PC-3 (cell line): Measurements from ENCODE around the gene KLK15. TPM values are rescaled to one million over a fixed set of nuclear protein-coding genes. Genes with fewer than 3 reads are reported as not detected.

ENCODE experiments used
- ATAC-seq: fragments of 200-7000 bp; cut with Tn5 transposase; 2 replicates; pipeline ENCODE4 v1.9.1; 2020; ENCODE audit warnings: mild to moderate bottlenecking, moderate library complexity
- BruUV-seq: library from RNA; stranded (reverse); fragments of 400-500 nt; replicated peaks from 2 replicates; lab custom pipeline; 2021; lab: Mats Ljungman, UMichigan
- CTCF ChIA-PET: fragments of 300-600 bp; sonication (Branson Sonifier 250); formaldehyde crosslinking; loops from one replicate; lab custom pipeline; 2022; ENCODE audit warnings: antibody characterized with exemption; lab: Charles Lee
- POLR2A ChIA-PET: fragments of 300-600 bp; sonication (Branson Sonifier 250); formaldehyde crosslinking; loops from one replicate; lab custom pipeline; 2022; ENCODE audit warnings: antibody characterized with exemption; ENCODE audit not compliant: unreplicated experiment; lab: Charles Lee
- DNase-seq: peaks from one replicate; pipeline ENCODE4 v3.0.0-alpha.2; 2015
- H2AFZ ChIP-seq: fragments of 300-600 bp; sonication (generic); 2 replicates; pipeline ENCODE4 v1.6.0; 2016; ENCODE audit warnings: antibody characterized with exemption, low read length
- H3F3A ChIP-seq: fragments of 300-600 bp; sonication (generic); one replicate; pipeline ENCODE4 v1.6.0; 2017; ENCODE audit warnings: antibody characterized with exemption, low read length, control low read depth, mild to moderate bottlenecking; ENCODE audit not compliant: unreplicated experiment
- H3K27ac ChIP-seq: fragments of 300-600 bp; sonication (generic); 2 replicates; pipeline ENCODE4 v1.5.1; 2016; ENCODE audit warnings: mild to moderate bottlenecking, low read length
- H3K27me3 ChIP-seq: fragments of 300-600 bp; sonication (generic); 2 replicates; pipeline ENCODE4 v1.6.1; 2016; ENCODE audit warnings: low read length, mixed read lengths
- H3K36me3 ChIP-seq: fragments of 300-600 bp; sonication (generic); 2 replicates; pipeline ENCODE4 v1.6.1; 2016; ENCODE audit warnings: low read depth, mixed run types, low read length, mixed read lengths
- H3K4me1 ChIP-seq: fragments of 300-600 bp; sonication (generic); 2 replicates; pipeline ENCODE4 v1.5.1; 2016; ENCODE audit warnings: low read length; ENCODE audit not compliant: insufficient read depth
- H3K4me2 ChIP-seq: fragments of 300-600 bp; sonication (generic); 2 replicates; pipeline ENCODE4 v1.6.0; 2016; ENCODE audit warnings: low read length
- H3K4me3 ChIP-seq: fragments of 300-600 bp; sonication (generic); 2 replicates; pipeline ENCODE4 v1.5.1; 2016; ENCODE audit warnings: mild to moderate bottlenecking, low read length, mixed read lengths
- H3K79me2 ChIP-seq: fragments of 300-600 bp; sonication (generic); 2 replicates; pipeline ENCODE4 v1.6.1; 2017; ENCODE audit warnings: low read length, mixed read lengths
- H3K9ac ChIP-seq: fragments of 300-600 bp; sonication (generic); 2 replicates; pipeline ENCODE4 v1.6.0; 2016; ENCODE audit warnings: mild to moderate bottlenecking, low read length
- H3K9me2 ChIP-seq: fragments of 300-600 bp; sonication (generic); replicated peaks from 2 replicates; pipeline ENCODE4 v1.6.1; 2016; ENCODE audit warnings: mixed run types, low read length, mixed read lengths
- H3K9me3 ChIP-seq: fragments of 300-600 bp; sonication (generic); 2 replicates; pipeline ENCODE4 v1.6.1; 2016; ENCODE audit warnings: low read length, mixed read lengths
- H4K20me1 ChIP-seq: fragments of 300-600 bp; sonication (generic); 2 replicates; pipeline ENCODE4 v1.6.1; 2016; ENCODE audit warnings: low read length, mixed read lengths
- EZH2 ChIP-seq: fragments of 300-600 bp; sonication (generic); IDR thresholded peaks from one replicate; pipeline ENCODE4 v1.6.1; 2017; ENCODE audit warnings: antibody characterized with exemption, mild to moderate bottlenecking, low read length; ENCODE audit not compliant: unreplicated experiment
- EZH2phosphoT487 ChIP-seq: fragments of 300-600 bp; sonication (generic); IDR thresholded peaks from 2 replicates; pipeline ENCODE4 v1.6.1; 2018; ENCODE audit warnings: mild to moderate bottlenecking, antibody characterized with exemption, low read length, borderline replicate concordance
- intact Hi-C: fragments of 100-400 bp; cut with micrococcal nuclease; formaldehyde crosslinking; loops from 2 replicates; pipeline ENCODE4 v1.9.0; 2023
- total RNA-seq: library from RNA; depleted of rRNA; stranded (reverse); fragments of >200 nt; gene quantifications from 2 replicates; pipeline ENCODE4 v1.2.3, GENCODE V29; 2014
- TF ChIP-seq, protein P1 (sequence below): fragments of 300-600 bp; sonication (generic); conservative IDR thresholded peaks from 2 replicates; pipeline ENCODE4 v1.5.1; 2017; ENCODE audit warnings: antibody characterized with exemption, low read depth, mild to moderate bottlenecking, low read length

KLK15 gene
- total RNA-seq, 1 experiment from 2014 or later, result 1.3 TPM

DNA sequence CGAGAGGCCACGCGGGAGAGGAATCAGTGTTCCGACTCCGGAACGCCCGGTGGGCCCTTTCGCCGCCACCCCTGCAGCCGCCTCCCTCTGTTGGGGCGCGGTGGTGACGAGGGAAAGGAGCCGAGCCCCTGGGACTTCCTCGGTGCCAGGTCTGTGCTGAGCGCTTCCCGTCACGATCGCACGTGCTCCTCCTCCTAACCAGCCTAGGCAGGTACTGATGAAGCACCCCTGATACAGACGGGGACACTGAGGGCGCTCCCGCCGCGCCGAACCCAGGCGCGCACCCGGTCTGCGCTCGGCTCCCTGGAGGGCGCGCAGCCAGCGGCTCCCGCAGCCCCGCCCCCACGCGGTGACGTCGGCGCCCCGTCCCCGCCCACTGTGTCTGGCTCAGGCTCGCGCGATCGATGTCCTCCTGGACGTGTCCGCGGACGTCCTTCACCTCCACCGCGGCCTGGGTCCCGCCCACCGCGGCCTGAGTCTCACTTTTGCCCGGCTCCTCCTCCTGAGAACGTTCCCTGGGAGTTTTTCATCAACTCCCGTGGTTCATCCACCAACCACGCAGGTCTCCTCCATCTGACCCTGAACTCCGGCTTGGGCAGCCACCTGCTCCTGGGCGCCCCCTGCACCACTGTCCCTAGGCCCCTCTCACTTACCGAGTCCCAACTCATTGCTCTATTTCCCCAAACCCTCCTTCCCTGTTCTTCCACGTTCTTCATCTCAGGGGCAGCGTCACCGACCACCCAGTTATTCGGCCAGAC, 2.6 kb upstream of the KLK15 start:
- no peaks in the 10 kb centered on the region for H3K9me3 ChIP-seq
- H4K20me1 ChIP-seq, result no peaks in the 10 kb centered on the region
- TF ChIP-seq, protein P1, sequence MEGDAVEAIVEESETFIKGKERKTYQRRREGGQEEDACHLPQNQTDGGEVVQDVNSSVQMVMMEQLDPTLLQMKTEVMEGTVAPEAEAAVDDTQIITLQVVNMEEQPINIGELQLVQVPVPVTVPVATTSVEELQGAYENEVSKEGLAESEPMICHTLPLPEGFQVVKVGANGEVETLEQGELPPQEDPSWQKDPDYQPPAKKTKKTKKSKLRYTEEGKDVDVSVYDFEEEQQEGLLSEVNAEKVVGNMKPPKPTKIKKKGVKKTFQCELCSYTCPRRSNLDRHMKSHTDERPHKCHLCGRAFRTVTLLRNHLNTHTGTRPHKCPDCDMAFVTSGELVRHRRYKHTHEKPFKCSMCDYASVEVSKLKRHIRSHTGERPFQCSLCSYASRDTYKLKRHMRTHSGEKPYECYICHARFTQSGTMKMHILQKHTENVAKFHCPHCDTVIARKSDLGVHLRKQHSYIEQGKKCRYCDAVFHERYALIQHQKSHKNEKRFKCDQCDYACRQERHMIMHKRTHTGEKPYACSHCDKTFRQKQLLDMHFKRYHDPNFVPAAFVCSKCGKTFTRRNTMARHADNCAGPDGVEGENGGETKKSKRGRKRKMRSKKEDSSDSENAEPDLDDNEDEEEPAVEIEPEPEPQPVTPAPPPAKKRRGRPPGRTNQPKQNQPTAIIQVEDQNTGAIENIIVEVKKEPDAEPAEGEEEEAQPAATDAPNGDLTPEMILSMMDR, result 0 out of 2 replicates have a peak, but pooled peaks have one; percentile 13
- TF ChIP-seq EZH2, result no peak
- peak overlapping the region; percentile 56 for H3K4me3 ChIP-seq
- H3K9me2 ChIP-seq, result no peaks in the 10 kb centered on the region
- H3K9ac ChIP-seq, result no peak overlapping the region
- peak overlapping the region; percentile 74 for H2AFZ ChIP-seq
- no TSS peak for BruUV-seq
- no peaks in the 10 kb centered on the region for H3K36me3 ChIP-seq
- peak; percentile 62 for DNase-seq
- H3K27me3 ChIP-seq, result peaks cover 42% of the 10 kb centered on the region
- H3K27ac ChIP-seq, result no peak overlapping the region
- POLR2A ChIA-PET, result no interaction called here
- CTCF ChIA-PET, result no interaction called here
- H3F3A ChIP-seq, result no peaks in the 10 kb centered on the region
- H3K4me2 ChIP-seq, result peak overlapping the region; percentile 73
- intact Hi-C loops, result no loop called here
- peaks cover 3% of the 10 kb centered on the region; the same call in 1 of the 2 replicates for H3K4me1 ChIP-seq
- no peaks in the 10 kb centered on the region for H3K79me2 ChIP-seq
- peak; percentile 83 for ATAC-seq

DNA sequence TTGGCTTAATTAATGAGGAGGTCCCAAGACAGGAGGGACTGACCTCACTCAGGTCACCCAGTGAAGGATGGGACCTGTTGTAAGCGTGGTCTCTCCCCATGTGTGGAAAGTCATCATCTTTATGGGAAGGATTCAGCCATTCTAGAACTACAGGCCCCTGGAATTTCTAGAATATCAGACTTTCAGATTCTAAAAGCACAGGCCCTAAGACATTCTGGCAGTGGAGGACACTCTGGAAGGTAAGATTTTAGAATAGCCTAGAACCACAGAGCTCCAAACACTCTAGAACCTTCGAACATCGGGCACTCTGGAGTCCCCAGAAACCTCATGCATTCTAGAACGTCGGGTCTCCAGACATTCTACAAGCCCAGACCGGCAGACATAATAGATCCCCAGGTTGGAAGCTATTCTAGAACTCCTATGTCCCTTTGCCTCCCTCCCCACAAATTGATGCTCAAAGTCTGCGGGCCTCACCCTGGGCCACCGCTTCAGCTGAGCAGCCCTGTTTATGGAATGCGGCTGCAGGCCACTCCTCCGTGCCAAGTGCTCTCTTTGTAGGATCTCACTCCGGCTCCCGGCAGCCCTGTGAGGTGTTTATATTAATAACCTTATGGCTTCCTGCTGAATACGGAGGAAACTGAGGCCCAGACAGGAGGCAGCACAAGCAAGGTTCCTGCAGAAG, 1.9 kb upstream of the KLK15 start:
- H3K9me3 ChIP-seq, result no peaks in the 10 kb centered on the region
- ChIA-PET POLR2A (no interaction called here), CTCF (no interaction called here)
- no peaks in the 10 kb centered on the region for H4K20me1 ChIP-seq
- ATAC-seq (peak; percentile 25; the same call in 1 of the 2 replicates), DNase-seq (no peak)
- peak overlapping the region; percentile 73 for H3K4me2 ChIP-seq
- no TSS peak for BruUV-seq
- peak overlapping the region; percentile 74 for H2AFZ ChIP-seq
- H3K9ac ChIP-seq, result no peak overlapping the region
- intact Hi-C loops, result no loop called here
- no peaks in the 10 kb centered on the region for H3K9me2 ChIP-seq
- no peak for TF ChIP-seq EZH2phosphoT487
- TF ChIP-seq, protein P1, result no peak
- TF ChIP-seq EZH2, result no peak
- peaks cover 35% of the 10 kb centered on the region for H3K27me3 ChIP-seq
- H3K4me1 ChIP-seq, result peaks cover 3% of the 10 kb centered on the region; the same call in 1 of the 2 replicates
- H3K4me3 ChIP-seq, result peak overlapping the region; percentile 56
- H3K36me3 ChIP-seq, result no peaks in the 10 kb centered on the region
- no peaks in the 10 kb centered on the region for H3K79me2 ChIP-seq
- H3K27ac ChIP-seq, result no peak overlapping the region
- H3F3A ChIP-seq, result no peaks in the 10 kb centered on the region

DNA sequence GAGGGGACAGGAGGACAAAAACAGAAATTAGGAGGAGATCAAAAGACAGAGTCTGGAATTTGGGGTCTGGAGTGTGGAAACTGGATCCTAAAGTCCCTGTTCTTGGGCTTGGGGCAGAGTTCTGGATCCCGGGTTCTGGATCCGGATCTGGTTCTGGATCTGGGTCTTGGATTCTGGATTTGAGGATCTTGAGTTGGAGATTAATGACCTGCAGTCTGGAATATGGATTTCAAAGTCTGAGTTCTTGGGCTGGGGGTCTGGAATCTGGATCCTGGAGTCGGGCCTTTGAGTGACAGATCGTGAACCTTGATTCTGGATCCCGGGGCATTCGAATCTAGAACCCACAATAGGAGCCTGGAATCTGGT, 411 bp upstream of the KLK15 start:
- H3F3A ChIP-seq, result no peaks in the 10 kb centered on the region
- H4K20me1 ChIP-seq, result no peaks in the 10 kb centered on the region
- no peak overlapping the region for H3K4me3 ChIP-seq
- no peaks in the 10 kb centered on the region for H3K9me2 ChIP-seq
- H3K4me2 ChIP-seq, result no peak overlapping the region
- no peak overlapping the region for H3K27ac ChIP-seq
- intact Hi-C loops, result no loop called here
- H3K9ac ChIP-seq, result no peak overlapping the region
- no peak for ATAC-seq
- DNase-seq, result no peak
- H3K27me3 ChIP-seq, result peaks cover 26% of the 10 kb centered on the region
- TF ChIP-seq, protein P1, result no peak
- no peak for TF ChIP-seq EZH2phosphoT487
- TF ChIP-seq EZH2, result no peak
- no peaks in the 10 kb centered on the region for H3K79me2 ChIP-seq
- no peaks in the 10 kb centered on the region for H3K9me3 ChIP-seq
- CTCF ChIA-PET, result no interaction called here
- H2AFZ ChIP-seq, result no peak overlapping the region
- H3K36me3 ChIP-seq, result no peaks in the 10 kb centered on the region
- BruUV-seq, result no TSS peak
- POLR2A ChIA-PET, result no interaction called here
- peaks cover 3% of the 10 kb centered on the region; the same call in 1 of the 2 replicates for H3K4me1 ChIP-seq
